ENCODE measurements around the gene NDUFAF8.

The NDUFAF8 gene

DNA sequence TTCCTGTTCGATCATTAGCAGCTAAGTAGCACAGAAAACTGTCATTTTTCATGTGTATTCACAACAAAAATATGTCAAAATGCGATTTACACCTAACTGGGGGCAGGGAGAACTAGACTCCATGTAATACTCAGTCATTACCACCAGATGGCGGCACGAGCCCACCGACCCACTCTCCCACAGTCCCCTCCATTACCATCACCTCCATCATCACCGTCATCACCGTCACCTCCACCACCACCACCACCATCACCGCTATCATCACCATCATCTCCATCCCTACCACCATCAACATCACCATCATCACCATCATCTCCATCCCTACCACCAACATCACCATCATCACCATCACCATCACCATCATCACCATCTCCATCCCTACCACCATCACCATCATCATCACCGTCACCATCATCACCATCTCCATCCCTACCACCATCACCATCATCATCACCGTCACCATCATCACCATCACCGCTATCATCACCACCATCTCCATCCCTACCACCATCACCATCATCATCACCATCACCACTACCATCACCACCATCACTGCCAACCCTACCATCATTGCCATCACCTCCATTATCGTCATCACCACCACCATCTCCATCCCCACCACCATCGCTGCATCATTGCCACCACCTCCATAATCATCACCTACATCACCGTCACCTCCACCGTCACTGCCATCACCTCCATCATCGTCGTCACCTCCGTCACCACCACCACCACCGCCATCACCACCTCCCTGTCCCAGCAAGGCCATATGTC lies 14.4 kb downstream of the NDUFAF8 start:
- DNase-seq = no peak

DNA sequence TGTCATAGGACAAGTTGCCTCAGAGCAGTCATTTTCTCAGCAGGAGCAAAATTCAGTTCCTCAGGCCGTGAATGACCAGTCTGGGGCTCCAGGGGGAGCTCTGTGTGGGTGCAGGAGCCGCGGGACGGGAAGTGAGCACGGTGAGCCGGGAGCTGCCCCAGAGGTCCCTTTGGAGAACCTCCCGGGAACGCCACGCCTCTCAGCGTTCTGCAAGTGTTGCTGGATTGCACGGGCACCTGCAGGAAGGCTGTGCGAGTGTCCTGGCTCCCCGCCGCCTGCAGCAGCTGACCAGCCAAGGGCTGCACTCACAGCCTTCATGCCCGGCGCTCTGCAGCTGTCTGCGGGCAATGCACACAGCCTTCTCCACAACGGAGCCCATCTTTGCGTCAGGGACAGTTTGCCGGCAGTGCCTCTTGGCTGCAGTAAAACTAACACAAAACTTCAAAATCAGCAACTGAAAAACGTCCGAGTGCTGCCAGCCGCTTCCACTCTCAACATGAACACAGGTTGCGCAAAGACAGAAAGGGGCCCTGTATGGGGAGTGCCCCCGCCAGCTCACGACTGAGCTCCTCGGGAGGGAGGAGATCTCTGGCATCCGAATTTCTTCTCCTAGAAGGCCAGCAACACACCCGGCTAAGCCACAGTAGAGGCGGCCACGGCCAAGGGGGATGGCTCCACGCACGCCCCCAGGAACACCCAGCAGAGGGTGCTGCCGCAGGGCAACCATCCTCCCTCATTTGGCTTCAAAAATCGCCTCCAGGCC lies 16.0 kb downstream of the NDUFAF8 start:
- peak; percentile 34 for DNase-seq

DNA sequence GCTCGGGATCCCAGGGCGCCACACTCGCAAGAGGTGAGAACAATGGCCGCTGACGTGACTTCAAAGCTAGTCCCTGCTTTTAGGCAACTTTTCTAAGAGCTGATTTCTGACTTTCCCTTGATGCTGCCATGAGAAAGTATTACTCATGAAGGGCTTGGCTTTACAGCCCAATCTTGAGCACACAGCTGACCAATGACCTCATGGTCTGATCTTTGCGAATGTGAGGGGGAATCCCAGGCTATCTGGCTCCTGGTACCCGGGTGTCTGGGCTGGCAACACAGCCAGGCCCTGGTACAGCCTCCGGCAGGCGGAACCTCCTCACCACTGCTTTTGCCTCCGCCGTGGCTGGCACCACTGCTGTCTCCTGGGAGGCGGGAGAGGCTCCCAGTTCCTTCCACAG lies 17.5 kb downstream of the NDUFAF8 start:
- no peak for DNase-seq

DNA sequence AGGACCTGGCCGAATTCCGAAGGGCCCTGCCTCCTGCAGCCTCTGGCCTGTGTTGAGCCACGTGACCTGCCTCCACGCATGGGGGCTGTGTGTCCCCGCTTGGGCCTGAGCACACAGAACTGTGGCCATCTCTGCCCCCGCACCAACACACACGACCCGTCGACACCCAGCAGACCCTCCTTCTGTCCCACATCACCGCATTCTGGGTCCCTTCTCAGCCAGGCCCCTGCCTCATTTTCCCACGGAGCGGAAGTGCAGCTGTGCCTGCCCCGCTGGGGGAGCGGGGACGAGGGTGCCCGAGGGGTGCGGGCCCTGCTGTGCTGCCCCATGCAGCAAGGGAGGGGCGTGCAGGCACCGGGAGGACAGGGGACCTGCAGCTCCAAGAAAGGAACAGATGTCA lies 18.4 kb downstream of the NDUFAF8 start:
- no peak for DNase-seq

DNA sequence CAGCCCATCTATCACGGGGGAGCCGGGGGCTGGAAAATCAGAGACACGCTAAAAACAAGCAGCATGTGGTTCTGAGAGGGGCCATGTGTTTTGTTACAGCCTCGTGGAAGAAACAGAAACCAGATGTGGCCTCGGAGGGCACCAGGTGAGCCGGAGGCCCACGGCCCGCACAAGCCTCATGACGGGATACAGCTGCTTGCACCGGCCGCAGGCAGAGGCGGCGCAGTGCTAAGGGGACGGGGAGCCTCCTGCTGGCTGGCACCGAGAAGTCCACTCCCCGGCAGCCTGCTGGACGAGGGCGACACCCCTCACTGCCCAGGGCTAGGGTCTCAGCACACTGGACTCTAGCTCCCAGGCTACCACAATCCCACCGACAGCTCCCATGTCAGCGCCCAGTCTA lies 19.2 kb downstream of the NDUFAF8 start:
- no peak for DNase-seq

DNA sequence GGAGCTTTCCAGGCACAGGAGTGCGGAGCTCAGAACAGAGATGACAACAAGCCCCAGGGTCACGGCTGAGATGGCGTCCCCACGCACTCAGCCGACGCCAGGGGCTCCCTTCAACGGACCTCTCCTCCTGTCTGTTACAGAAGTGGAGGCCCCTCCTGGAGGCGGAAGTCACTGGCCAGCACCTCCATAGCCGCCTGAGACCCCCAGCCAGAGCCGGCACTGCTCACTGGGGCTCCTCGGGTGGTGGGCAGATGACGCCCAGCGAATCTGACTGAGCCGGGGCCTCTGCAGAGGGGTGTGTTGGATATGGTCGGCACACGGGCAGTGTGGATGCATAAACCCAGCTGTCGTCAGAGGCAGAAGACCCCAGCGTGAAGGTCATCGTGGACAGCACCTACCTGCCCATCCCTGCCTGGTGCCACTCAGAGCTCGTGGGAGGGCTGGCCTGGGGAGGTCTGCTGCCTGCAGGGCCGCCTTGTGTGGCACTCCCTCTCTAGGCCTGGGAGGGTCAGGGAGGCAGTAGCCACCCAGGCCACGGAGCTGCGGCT lies 20.0 kb downstream of the NDUFAF8 start:
- DNase-seq = no peak

DNA sequence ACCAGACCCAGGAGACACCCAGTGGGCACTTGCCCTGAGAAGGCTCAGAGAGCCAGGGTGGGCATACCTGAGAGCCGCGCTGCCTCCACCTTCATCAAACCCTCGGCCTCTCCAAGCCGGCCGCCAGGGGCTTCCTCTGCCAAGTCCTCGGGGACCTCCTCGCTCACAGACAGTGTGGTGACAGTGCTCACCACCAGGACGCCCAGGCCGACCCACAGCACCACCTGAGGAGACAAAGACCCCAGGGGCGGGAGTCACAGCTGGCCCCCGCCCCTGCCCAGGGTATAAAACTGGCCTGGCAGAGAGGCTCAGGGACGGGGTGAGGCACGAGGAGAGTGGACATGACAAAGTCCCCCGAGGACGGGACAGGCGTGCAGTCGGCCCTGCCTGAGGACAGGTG lies 21.1 kb downstream of the NDUFAF8 start:
- no peak for DNase-seq

DNA sequence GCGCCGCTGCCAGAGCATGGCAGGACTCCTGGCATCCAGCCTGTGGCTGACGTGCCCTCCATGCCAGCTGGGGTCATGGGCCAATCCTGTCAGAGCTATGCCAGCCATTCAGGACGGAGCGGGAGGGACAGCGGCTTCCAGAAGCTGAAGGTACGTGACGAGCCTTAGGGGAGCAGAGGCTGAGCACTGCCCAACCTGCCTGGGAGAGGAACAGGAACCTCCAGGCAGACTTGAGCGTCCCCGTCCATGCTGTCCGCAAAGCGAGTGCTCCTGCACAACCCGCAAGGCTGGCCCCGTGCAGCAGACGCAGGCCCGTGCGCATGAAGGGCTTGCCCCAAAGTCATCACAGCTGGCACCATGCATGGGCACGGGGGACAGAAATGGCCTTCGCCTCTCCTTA lies 21.5 kb downstream of the NDUFAF8 start:
- DNase-seq = no peak

DNA sequence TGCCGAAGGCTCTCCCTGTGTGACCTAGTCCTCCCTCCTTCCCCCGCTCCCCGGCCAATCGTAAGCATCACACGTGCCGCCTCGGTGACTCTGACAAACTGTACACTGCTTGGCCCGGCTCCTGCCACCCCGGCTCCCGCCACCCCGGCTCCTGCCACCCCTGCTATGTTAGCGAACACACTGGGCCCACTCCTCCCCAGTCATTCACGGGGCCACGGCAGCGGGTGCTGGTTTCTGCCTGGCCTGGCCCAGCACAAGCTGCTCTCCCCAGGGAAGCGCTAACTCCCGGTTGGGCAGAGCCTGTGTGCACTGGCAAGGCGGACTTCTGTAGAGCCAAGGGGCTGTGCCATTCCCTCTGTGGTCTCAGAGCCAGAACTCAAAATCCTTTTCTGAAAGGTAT lies 22.0 kb downstream of the NDUFAF8 start:
- DNase-seq = no peak

DNA sequence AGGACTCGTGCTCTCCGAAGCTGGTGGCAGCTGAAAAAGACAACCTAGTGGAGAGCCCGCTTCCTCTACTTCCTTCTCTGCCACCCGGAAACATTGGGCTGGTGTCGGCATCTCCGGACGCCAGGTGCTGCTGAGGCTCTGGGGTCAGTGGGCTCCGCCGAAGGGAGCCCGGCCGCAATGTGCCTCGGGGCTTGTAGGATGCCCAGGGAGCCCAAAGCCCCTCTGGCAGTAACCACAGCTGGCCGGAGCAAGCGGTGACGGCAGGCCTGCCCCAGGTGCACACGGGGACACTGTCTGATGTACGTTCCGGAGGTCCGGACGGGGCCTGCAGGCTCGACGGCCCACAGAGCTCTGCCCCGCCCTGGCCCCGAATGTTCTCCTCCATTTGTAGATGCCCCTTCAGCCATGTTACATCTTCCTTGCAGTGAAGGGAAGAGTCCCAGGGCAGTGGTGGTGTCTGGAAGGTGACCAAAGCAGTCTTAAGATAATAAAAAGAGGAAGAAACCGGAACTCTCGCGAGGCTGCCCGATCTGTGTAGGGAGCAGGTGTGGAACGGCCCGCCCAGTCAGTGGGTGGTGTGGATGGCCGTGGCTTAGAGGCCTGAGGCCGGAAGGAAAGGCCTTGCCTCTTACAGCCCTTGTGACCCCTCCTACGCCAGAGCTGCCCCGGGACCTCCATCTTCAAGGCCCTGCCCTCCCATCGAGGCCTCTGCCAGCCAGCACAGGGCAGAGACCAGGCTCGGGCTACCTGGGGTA lies 22.6 kb downstream of the NDUFAF8 start:
- DNase-seq = no peak

DNA sequence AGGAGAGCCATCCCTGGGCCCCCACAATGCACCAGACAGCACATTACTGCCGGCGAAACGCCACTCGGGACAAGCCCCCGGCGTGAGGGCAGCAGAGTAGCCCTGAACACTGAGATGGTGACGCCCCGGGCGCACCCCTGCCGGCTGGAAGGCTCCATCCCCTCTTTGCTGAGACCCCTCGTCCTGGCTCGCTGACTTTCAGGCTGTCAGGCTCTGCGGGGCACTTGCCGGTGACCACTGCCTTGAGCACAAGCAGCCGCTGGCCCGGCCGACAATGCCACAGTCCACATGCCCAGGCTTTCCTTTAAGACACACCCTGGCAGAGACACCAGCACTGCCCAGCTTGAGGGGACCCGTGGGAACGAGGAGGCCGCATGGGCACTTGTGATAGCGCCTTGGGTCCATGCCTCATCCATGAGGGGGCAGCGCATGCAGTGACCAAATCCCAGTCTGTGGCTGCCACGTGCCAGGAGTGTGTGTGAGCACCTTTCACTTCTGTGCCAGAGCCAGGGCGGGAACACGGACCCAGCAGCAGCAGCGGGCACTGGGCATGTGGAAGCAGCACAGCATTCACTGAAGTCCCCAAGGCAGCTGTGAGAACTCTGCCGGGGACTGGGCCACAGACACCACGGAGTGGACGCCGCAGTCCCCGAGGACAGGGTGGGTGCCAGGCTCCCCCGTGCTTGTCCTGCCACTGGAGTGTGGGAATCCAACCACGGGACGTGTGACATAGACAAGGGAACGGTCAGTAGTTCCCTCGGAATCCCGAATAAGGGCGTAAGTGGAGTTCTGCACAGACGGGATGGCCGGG lies 24.5 kb downstream of the NDUFAF8 start:
- no peak for DNase-seq

DNA sequence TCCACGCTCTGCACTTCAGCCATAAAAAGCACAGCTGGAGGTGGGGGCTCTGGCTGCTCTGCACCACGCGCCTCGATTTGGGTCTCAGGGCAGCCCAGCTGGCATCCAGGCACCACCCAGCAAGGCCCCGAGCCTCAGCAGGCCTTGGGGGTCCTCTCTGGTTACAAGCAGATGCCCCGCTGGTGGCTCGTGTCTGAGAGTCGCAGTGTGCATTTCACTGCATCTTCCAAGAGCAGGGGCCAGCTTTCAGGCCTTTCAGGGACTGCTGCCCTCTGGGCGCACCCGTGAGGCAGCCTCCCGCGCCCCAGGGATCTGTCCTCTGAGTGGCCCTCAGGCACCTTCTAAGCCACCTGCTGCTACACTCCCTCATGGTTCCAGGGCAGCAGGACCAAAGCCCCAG lies 25.5 kb downstream of the NDUFAF8 start:
- DNase-seq = no peak

DNA sequence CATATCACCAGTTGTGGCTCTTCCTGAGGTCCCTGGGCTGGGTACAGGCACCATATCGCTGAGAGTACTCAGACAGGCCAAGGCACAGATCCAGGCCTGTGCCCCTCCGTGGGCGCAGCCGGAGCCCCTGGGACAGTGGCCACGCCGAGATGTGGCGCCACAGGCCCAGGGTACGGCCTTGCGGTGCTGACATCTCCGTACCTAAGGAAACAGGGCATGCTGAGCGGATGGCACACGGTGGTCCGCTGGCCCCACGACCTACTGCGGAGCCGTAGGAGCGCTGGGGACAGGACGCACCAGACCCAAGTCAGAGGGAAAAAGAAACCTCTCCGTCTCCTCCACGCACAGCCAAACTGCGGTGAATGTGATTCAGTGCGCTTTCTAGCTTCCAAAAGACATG lies 26.5 kb downstream of the NDUFAF8 start:
- DNase-seq = no peak

DNA sequence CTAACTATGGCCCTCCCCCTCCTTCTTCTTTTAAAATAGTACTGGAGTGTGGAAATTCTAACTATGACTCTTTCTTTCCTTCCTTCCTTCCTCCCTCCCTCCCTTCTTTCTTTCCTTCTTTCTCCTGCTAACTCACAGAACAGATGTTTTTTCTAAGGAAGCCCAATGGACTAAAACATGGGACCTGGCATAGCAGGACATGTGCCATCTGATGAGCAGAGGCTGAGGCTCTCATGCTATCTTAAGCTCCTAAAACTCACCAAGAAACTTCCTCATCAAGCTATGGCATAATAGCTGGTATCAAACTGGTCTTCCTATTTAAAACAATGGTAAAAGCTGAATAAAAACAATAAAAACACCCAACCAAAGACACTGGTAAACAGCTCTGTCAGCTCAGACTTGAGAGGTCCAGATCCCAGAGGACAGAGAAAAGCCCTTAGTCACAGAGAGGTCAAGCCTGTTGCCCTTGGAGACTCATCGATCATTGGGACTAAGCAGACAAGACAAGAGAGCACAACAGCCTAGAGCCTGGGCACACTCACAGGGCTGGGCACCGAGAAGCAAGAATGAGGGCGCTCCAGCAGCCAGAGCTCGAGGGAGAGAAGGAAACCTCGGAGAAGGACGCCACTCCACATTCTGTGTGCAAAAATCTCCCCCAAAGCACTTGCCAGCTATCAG lies 28.4 kb downstream of the NDUFAF8 start:
- no peak for DNase-seq

DNA sequence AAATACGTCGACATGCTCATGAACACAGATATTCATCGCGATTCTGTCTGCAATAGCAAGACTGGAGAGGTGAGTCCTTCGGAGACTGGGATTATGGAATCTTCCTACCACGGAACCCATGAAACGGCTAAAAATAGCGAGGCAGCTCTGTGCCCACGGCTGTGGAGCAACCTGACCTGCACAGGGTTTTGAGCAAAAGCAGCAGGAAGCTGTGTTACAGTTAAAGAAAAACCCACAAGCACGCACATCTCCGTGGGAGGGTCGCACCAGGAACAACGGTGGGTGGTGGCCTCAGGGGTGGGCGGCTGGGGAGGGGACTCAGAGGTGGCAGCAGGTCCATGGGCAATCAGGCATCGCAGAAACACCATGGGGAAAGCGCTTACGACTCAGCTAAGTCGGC lies 31.2 kb downstream of the NDUFAF8 start:
- DNase-seq = no peak

DNA sequence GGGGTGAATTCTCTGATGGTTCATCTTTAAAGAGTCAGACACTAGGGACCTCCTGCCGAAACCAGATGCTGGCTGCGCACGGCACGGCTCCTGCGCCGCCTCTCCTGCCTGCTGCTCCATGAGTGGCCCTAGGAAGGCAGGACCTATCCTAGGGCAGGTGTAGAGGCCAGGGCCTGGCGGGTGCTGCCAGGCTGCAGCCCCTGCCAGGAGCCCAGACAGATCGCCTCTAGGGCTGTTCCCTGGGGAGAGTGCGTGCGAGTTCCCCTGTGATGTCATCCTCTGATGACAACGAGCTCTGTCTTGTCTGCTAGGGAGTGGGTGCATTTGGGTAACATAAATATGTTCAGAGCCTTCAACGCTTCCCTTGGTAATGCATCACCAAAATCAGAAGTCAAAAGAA lies 32.1 kb downstream of the NDUFAF8 start:
- no peak for DNase-seq

DNA sequence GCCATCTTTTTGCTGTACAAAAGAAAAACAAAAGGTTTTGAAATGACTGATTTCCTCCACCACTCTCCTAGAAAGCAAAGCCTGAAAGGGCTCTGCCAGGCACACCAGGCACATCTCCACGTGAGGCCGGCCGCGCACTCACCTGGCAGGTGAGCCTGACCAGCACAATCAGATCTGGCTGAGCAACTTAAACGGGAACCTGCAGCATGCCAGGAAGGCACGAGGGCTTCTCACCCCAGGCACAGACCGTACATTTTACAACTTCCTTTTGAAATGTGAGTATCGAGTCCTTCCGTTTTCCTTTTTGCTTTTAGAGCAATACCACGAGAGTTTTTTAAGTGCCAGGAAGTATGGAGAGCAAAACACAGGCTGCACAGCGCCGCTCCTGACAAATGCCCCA lies 33.5 kb downstream of the NDUFAF8 start:
- DNase-seq = no peak

DNA sequence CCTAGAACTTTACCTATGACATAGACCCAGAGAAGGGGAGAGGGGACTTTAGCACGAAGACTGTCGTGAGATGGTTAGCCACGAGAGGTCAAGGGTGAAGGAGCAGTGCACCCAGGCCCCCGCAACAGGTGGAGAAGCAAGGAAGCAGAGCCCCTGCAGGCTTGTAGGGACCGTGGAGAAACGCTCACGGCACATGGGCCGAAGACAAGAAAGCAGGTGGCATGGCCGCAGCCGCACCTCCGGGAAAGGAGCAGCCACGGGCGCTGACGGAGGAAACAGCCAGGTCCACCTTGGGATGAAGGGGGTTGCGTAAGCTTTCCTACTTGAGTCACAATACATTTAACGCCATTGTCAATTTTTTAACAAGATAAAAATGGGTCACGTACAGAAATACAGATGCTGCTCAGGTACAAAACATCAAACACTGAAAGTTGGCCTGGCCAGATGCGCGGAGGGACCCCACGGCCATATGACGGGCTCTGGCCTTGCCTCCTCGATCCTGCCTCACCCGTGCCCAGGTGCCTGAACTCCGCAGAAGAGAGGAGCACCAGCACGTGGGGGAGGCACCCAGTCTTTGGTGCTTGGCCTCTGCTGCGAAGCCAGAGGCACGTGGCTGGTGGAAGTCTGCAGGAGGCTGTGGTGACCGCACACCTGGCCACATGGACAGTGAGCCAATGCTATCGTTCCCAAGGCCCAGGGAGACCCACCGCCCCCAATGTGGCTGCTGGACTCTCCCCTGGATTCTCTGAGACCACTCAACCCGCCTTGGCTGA lies 34.8 kb downstream of the NDUFAF8 start:
- DNase-seq = no peak

DNA sequence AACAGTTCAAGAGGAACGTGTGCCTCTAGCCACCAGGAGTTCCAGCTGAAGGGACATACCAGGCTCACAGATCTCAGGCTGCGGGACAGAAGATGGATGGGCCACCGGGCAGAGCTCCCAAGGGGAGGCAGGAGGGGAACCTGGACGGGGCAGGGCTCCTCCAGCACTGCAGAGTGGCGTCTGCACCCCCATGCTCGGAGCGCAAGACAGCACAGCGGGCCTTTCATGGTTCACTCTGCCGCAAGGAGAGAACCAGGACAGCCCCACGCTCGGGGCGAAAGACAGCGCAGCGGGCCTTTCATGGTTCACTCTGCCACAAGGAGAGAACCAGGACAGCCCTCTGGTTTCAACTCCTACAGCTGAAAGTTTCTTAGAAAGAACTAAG lies 35.3 kb downstream of the NDUFAF8 start:
- no peak for DNase-seq

DNA sequence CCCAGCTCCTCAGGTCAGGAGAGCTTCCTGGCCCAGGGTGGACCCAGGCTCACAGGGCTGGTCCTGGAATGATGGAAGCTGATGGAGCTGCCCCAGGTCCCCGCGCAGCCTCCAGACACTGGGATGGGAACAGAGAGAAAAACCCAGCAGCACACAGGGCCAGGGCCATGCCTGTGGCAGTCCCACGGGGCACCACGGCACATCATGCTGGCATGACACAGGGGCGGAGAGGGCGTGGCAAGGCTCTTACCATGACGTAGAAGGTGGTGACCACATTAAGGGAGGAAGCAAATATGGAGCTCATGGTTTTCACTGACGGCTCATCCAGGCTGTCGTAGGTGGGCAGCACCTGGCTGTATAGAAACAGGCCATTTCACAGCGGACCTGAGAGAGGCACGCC lies 37.7 kb downstream of the NDUFAF8 start:
- DNase-seq = no peak

DNA sequence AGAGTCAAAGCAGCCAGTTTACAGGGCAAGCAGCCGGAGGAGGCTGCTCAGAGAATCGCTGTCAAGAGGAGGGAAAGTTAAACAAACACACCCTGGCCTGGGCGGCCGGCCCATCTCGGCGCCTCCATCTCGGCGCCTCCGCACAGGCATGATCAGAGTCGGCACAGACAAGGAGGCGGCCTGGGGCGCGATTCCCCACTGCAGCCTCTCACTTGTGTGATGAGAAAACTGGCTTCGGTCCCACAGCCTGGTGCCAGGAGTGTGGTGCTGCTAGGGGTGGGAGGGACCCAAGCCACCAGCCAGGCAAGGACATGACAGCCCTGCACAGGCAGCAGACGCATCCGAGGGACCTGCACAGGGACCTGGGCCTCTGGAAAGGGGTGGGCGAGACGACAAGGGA lies 38.3 kb downstream of the NDUFAF8 start:
- DNase-seq = no peak
